Measurements from ENCODE around the gene GSS.

Gene GSS

DNA sequence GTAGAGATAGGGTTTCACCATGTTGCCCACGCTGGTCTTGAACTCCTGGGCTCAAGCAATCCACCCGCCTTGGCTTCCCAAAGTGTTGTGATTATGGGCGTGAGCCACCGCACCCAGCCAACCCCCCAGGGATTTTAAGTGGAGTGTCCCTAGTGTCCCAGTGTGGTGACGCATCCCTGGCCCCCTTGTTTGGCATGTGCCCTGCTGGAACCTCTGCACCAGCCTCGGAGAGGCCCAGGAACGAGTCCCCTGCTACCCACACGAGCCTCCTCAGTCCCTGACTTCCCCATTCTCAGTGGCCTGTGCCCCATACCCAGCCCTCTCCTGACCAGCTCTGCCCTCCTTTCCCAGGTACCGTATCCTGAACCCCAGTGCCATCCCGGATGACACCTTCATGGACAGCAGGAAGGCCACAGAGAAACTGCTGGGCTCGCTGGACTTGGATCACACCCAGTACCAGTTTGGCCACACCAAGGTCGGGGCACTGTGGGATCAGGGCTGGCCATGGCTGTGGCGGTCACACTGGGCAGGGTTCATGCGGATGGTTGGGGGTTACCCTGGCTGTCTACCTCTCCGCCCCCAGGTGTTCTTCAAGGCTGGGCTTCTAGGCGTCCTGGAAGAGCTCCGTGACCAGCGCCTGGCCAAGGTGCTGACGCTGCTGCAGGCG lies 37.3 kb upstream of the GSS start:
- no peaks in the 10 kb centered on the region for H3K9me3 ChIP-seq (ENCODE audit: low read length)
- no peak overlapping the region for H3K4me3 ChIP-seq (ENCODE audit: low read depth, low read length, poor library complexity, severe bottlenecking)
- peaks cover 3% of the 10 kb centered on the region for H3K4me1 ChIP-seq (ENCODE audit: insufficient read depth, low read length, severe bottlenecking)
- no peaks in the 10 kb centered on the region for H3K9me2 ChIP-seq (ENCODE audit: low read depth, low read length)
- H3K79me2 ChIP-seq (ENCODE audit: insufficient read depth, low read length): no peaks in the 10 kb centered on the region
- H3K27ac ChIP-seq (ENCODE audit: low read depth, low read length, poor library complexity, severe bottlenecking): no peak overlapping the region
- no peaks in the 10 kb centered on the region for H4K20me1 ChIP-seq (ENCODE audit: insufficient read depth, low read length)
- TF ChIP-seq EZH2 (IDR thresholded peaks at IDR 0.05; ENCODE audit: borderline replicate concordance, low read length): no peak
- TF ChIP-seq, protein P1, sequence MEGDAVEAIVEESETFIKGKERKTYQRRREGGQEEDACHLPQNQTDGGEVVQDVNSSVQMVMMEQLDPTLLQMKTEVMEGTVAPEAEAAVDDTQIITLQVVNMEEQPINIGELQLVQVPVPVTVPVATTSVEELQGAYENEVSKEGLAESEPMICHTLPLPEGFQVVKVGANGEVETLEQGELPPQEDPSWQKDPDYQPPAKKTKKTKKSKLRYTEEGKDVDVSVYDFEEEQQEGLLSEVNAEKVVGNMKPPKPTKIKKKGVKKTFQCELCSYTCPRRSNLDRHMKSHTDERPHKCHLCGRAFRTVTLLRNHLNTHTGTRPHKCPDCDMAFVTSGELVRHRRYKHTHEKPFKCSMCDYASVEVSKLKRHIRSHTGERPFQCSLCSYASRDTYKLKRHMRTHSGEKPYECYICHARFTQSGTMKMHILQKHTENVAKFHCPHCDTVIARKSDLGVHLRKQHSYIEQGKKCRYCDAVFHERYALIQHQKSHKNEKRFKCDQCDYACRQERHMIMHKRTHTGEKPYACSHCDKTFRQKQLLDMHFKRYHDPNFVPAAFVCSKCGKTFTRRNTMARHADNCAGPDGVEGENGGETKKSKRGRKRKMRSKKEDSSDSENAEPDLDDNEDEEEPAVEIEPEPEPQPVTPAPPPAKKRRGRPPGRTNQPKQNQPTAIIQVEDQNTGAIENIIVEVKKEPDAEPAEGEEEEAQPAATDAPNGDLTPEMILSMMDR (IDR thresholded peaks at IDR 0.05; ENCODE audit: low read length): no peak
- H3K27me3 ChIP-seq (ENCODE audit: insufficient read depth, low read length): no peaks in the 10 kb centered on the region
- peaks cover 17% of the 10 kb centered on the region for H3K36me3 ChIP-seq (ENCODE audit: insufficient read depth, low read length)
- H3K4me2 ChIP-seq (ENCODE audit: low read length): no peak overlapping the region
- no peak overlapping the region for H3K9ac ChIP-seq (ENCODE audit: low read length)
- no peak overlapping the region for H2AFZ ChIP-seq (ENCODE audit: low read length)
- H3F3A ChIP-seq (ENCODE audit: insufficient read depth, low read length): no peaks in the 10 kb centered on the region

DNA sequence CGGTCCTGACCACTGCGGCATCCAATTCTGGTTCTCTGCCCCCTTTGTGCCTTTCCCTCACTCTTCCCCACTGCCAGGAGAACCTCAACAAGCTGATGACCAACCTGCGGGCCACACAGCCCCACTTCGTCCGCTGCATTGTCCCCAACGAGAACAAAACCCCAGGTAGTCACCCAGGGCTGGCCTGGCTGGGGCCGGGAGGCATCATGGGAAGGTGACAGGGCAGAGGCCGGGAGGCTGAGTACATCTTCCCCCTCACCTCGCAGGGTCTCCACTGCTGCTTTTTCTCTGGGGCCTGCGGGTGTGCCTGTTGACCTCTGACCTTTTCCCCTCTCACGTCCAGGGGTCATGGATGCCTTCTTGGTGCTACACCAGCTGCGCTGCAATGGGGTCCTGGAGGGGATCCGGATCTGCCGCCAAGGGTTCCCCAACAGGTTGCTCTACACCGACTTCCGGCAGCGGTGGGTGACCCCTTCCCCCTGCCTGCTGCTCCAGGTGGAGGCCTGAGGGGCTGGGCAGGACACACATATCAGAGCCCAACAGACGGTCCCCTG lies 35.1 kb upstream of the GSS start:
- no peak overlapping the region for H3K9ac ChIP-seq (ENCODE audit: low read length)

GRCh38 chr20:34990231-34990630 lies 34.6 kb upstream of the GSS start:
- TF ChIP-seq, protein P1 (IDR thresholded peaks at IDR 0.05; ENCODE audit: low read length): no peak
- no peak for TF ChIP-seq EZH2 (IDR thresholded peaks at IDR 0.05; ENCODE audit: borderline replicate concordance, low read length)
- H2AFZ ChIP-seq (ENCODE audit: low read length): no peak overlapping the region
- no peaks in the 10 kb centered on the region for H3K9me3 ChIP-seq (ENCODE audit: low read length)
- H3K27ac ChIP-seq (ENCODE audit: low read depth, low read length, poor library complexity, severe bottlenecking): no peak overlapping the region
- H3K79me2 ChIP-seq (ENCODE audit: insufficient read depth, low read length): no peaks in the 10 kb centered on the region
- H3K9me2 ChIP-seq (ENCODE audit: low read depth, low read length): no peaks in the 10 kb centered on the region
- H3K27me3 ChIP-seq (ENCODE audit: insufficient read depth, low read length): no peaks in the 10 kb centered on the region
- H3F3A ChIP-seq (ENCODE audit: insufficient read depth, low read length): no peaks in the 10 kb centered on the region
- H3K4me3 ChIP-seq (ENCODE audit: low read depth, low read length, poor library complexity, severe bottlenecking): no peak overlapping the region
- peaks cover 8% of the 10 kb centered on the region for H3K36me3 ChIP-seq (ENCODE audit: insufficient read depth, low read length)
- no peak overlapping the region for H3K4me2 ChIP-seq (ENCODE audit: low read length)
- no peak overlapping the region for H3K9ac ChIP-seq (ENCODE audit: low read length)
- H3K4me1 ChIP-seq (ENCODE audit: insufficient read depth, low read length, severe bottlenecking): no peaks in the 10 kb centered on the region
- H4K20me1 ChIP-seq (ENCODE audit: insufficient read depth, low read length): no peaks in the 10 kb centered on the region

More for the DNA sequence above, 35.1 kb upstream of the GSS start:
- H3K27me3 ChIP-seq (ENCODE audit: insufficient read depth, low read length): no peaks in the 10 kb centered on the region
- H3K4me1 ChIP-seq (ENCODE audit: insufficient read depth, low read length, severe bottlenecking): no peaks in the 10 kb centered on the region
- no peak for TF ChIP-seq EZH2 (IDR thresholded peaks at IDR 0.05; ENCODE audit: borderline replicate concordance, low read length)
- TF ChIP-seq, protein P1 (IDR thresholded peaks at IDR 0.05; ENCODE audit: low read length): no peak
- H3K4me3 ChIP-seq (ENCODE audit: low read depth, low read length, poor library complexity, severe bottlenecking): no peak overlapping the region
- H3F3A ChIP-seq (ENCODE audit: insufficient read depth, low read length): no peaks in the 10 kb centered on the region
- H3K27ac ChIP-seq (ENCODE audit: low read depth, low read length, poor library complexity, severe bottlenecking): no peak overlapping the region
- no peaks in the 10 kb centered on the region for H3K79me2 ChIP-seq (ENCODE audit: insufficient read depth, low read length)
- peaks cover 9% of the 10 kb centered on the region for H3K36me3 ChIP-seq (ENCODE audit: insufficient read depth, low read length)
- no peaks in the 10 kb centered on the region for H3K9me2 ChIP-seq (ENCODE audit: low read depth, low read length)
- H4K20me1 ChIP-seq (ENCODE audit: insufficient read depth, low read length): no peaks in the 10 kb centered on the region
- H3K4me2 ChIP-seq (ENCODE audit: low read length): no peak overlapping the region
- no peaks in the 10 kb centered on the region for H3K9me3 ChIP-seq (ENCODE audit: low read length)
- H2AFZ ChIP-seq (ENCODE audit: low read length): no peak overlapping the region

Data from OCI-LY1 (cell line).